CD14-positive monocyte (primary cell): ENCODE results near the gene ITGA6. TPM values are rescaled to one million over a fixed set of nuclear protein-coding genes. Genes with fewer than 3 reads are reported as not detected.

Experiments
- DNase-seq, 3 donors: peaks; one replicate each; pipeline ENCODE4 v3.0.0-alpha.2; 2011 to 2022
- H2AFZ ChIP-seq: 2 replicates; pipeline ENCODE4 v1.6.0; 2012; ENCODE audit warnings: mild to moderate bottlenecking, low read depth, low read length, inconsistent platforms; ENCODE audit not compliant: insufficient read depth, poor library complexity, severe bottlenecking
- H3K27ac ChIP-seq, 2 donors: 1 replicate in 1 of 2; 2 replicates in 1 of 2; pipeline ENCODE4 v1.5.1; 2012 to 2013; ENCODE audit warnings: low read length in 2 of 2, control low read depth in 1 of 2, inconsistent platforms in 1 of 2, low read depth in 1 of 2, mild to moderate bottlenecking in 1 of 2
- H3K27me3 ChIP-seq, 2 donors: one replicate each; pipeline versions ENCODE4 v1.6.0 to v1.6.1; 2011 to 2013; ENCODE audit warnings: low read length in 2 of 2; ENCODE audit not compliant: control insufficient read depth in 2 of 2, insufficient read depth in 2 of 2
- H3K36me3 ChIP-seq, 2 donors: replicated peaks in 1 of 2; 1 replicate in 1 of 2; 2 replicates in 1 of 2; pipeline versions ENCODE4 v1.5.1 to v1.6.1; 2012 to 2013; ENCODE audit warnings: low read length in 2 of 2, control low read depth in 1 of 2, inconsistent platforms in 1 of 2, mild to moderate bottlenecking in 1 of 2; ENCODE audit not compliant: insufficient read depth in 2 of 2, control insufficient read depth in 1 of 2
- H3K4me1 ChIP-seq, 2 donors: 1 replicate in 1 of 2; 2 replicates in 1 of 2; pipeline versions ENCODE4 v1.5.1 to v1.6.1; 2012 to 2013; ENCODE audit warnings: low read length in 2 of 2, control low read depth in 1 of 2, inconsistent platforms in 1 of 2, mild to moderate bottlenecking in 1 of 2, moderate library complexity in 1 of 2; ENCODE audit not compliant: insufficient read depth in 2 of 2, control insufficient read depth in 1 of 2
- H3K4me2 ChIP-seq: replicated peaks from 2 replicates; pipeline ENCODE3; 2012; ENCODE audit warnings: low read length, moderate library complexity, mild to moderate bottlenecking; ENCODE audit not compliant: poor library complexity, severe bottlenecking; ENCODE audit errors: extremely low read depth
- H3K4me3 ChIP-seq, 3 experiments: fragments of 200-600 bp in 1 of 3; sonication (generic) in 1 of 3; replicated peaks in 1 of 3; 1 replicate in 2 of 3; 2 replicates in 1 of 3; pipeline ENCODE4 v1.5.1; 2011 to 2013; ENCODE audit warnings: low read length in 3 of 3, mild to moderate bottlenecking in 3 of 3, control low read depth in 2 of 3, low read depth in 2 of 3, inconsistent platforms in 1 of 3, moderate library complexity in 1 of 3
- H3K79me2 ChIP-seq: 2 replicates; pipeline ENCODE4 v1.6.0; 2012; ENCODE audit warnings: mild to moderate bottlenecking, control low read depth, inconsistent platforms, low read length, moderate library complexity; ENCODE audit not compliant: insufficient read depth
- H3K9ac ChIP-seq: 2 replicates; pipeline ENCODE4 v1.6.0; 2017; ENCODE audit warnings: low read length, mild to moderate bottlenecking; ENCODE audit not compliant: insufficient read depth, poor library complexity, severe bottlenecking
- H3K9me3 ChIP-seq, 2 donors: replicated peaks in 1 of 2; 1 replicate in 1 of 2; 2 replicates in 1 of 2; pipeline versions ENCODE4 v1.5.1 to v1.6.1; 2012 to 2013; ENCODE audit warnings: low read length in 2 of 2, control low read depth in 1 of 2; ENCODE audit not compliant: control insufficient read depth in 1 of 2, insufficient read depth in 1 of 2
- H4K20me1 ChIP-seq: 2 replicates; pipeline ENCODE4 v1.6.0; 2012; ENCODE audit warnings: mild to moderate bottlenecking, low read length, control low read depth, moderate library complexity; ENCODE audit not compliant: insufficient read depth
- H3K27ac Mint-ChIP-seq, 7 donors: one replicate each; pipeline ENCODE4 v1.8.0; 2020; ENCODE audit warnings: mild to moderate bottlenecking in 7 of 7, mixed read lengths in 7 of 7, moderate library complexity in 6 of 7, inconsistent platforms in 2 of 7
- H3K27me3 Mint-ChIP-seq, 3 donors: one replicate each; pipeline ENCODE4 v1.8.0; 2021 to 2022; ENCODE audit warnings: low read depth in 3 of 3, mild to moderate bottlenecking in 3 of 3, mixed read lengths in 3 of 3, moderate library complexity in 3 of 3, inconsistent platforms in 1 of 3
- H3K36me3 Mint-ChIP-seq, 2 donors: one replicate each; pipeline ENCODE4 v1.8.0; 2020; ENCODE audit warnings: mixed read lengths in 2 of 2, inconsistent platforms in 1 of 2, mild to moderate bottlenecking in 1 of 2
- H3K4me1 Mint-ChIP-seq: one replicate; pipeline ENCODE4 v1.8.0; 2020; ENCODE audit warnings: mild to moderate bottlenecking, mixed read lengths
- H3K4me3 Mint-ChIP-seq, 2 donors: one replicate each; pipeline ENCODE4 v1.8.0; 2020; ENCODE audit warnings: mild to moderate bottlenecking in 2 of 2, mixed read lengths in 2 of 2, moderate library complexity in 1 of 2
- H3K9me3 Mint-ChIP-seq, 7 donors: one replicate each; pipeline ENCODE4 v1.8.0; 2020 to 2022; ENCODE audit warnings: mixed read lengths in 7 of 7, mild to moderate bottlenecking in 6 of 7, moderate library complexity in 6 of 7, inconsistent platforms in 2 of 7
- CTCF ChIP-seq: fragments of 200-600 bp; IDR thresholded peaks from one replicate; pipeline ENCODE4 v1.8.0; 2022; ENCODE audit warnings: antibody characterized with exemption, mild to moderate bottlenecking
- WGBS: methylation state at CpG from one replicate; pipeline ENCODE4 v1.1.5; 2013; ENCODE audit warnings: missing lambda C conversion rate; ENCODE audit not compliant: insufficient coverage; 5-methylcytosine and 5-hydroxymethylcytosine counted together
- intact Hi-C, 2 donors: fragments of 100-400 bp; cut with micrococcal nuclease; formaldehyde crosslinking; loops; one replicate each; pipeline versions ENCODE4 v1.15.0 to v1.15.1; 2023
- polyA plus RNA-seq, 3 donors: library from polyadenylated mRNA; depleted of rRNA in 1 of 3; unstranded in 2 of 3; stranded (reverse) in 1 of 3; fragments of 300-500 nt in 2 of 3; fragments of >200 nt in 1 of 3; fragmentation: Illumina TruSeq in 2 of 3; gene quantifications; 1 replicate in 2 of 3; 2 replicates in 1 of 3; pipeline ENCODE4 v1.2.3, GENCODE V29; 2012 to 2021

ITGA6 gene
- polyA plus RNA-seq, 3 donors, result 0.01 to 0.36 (median 0.20) TPM

- H3K27me3 ChIP-seq, result peaks cover 29 to 64% of the 10 kb centered on the region in 2 donors
- H2AFZ ChIP-seq, result no peak overlapping the region
- no peak overlapping the region for H3K27ac Mint-ChIP-seq
- H3K27me3 Mint-ChIP-seq, result peaks cover 14 to 37% (median 29%) of the 10 kb centered on the region in 3 donors
- H3K79me2 ChIP-seq, result no peaks in the 10 kb centered on the region
- TF ChIP-seq CTCF, result no peak
- no peaks in the 10 kb centered on the region for H3K9me3 ChIP-seq
- no peak overlapping the region for H3K4me2 ChIP-seq
- H3K9ac ChIP-seq, result no peak overlapping the region
- intact Hi-C loops, result no loop called here
- peaks cover 24% of the 10 kb centered on the region for H3K4me1 Mint-ChIP-seq
- H3K27ac ChIP-seq, result no peak overlapping the region
- H3K36me3 Mint-ChIP-seq, result peaks cover 0 to 6% of the 10 kb centered on the region in 2 donors
- H4K20me1 ChIP-seq, result no peaks in the 10 kb centered on the region
- H3K4me3 Mint-ChIP-seq, result peak overlapping the region in 1 of 2 donors; percentile 4
- H3K36me3 ChIP-seq, result no peaks in the 10 kb centered on the region
- DNase-seq, result no peak
- WGBS, result 95% methylated on average over 2 of the region's 4 CpGs
- H3K4me3 ChIP-seq, result no peak overlapping the region
- peaks cover 0 to 3% (median 0%) of the 10 kb centered on the region in 7 donors for H3K9me3 Mint-ChIP-seq
- H3K4me1 ChIP-seq, result peaks cover 16 to 23% of the 10 kb centered on the region in 2 donors
Measured at GRCh38 chr2:172435606-172435911, 8.2 kb downstream of the ITGA6 start.

GRCh38 chr2:172436889-172437288 lies 9.5 kb downstream of the ITGA6 start:
- H3K27ac ChIP-seq, result no peak overlapping the region
- H3K4me2 ChIP-seq, result no peak overlapping the region
- H4K20me1 ChIP-seq, result no peaks in the 10 kb centered on the region
- Mint-ChIP-seq H3K4me3 (no peak overlapping the region), H3K27me3 (peaks cover 8 to 33% (median 19%) of the 10 kb centered on the region in 3 donors), H3K27ac (no peak overlapping the region), H3K9me3 (peaks cover 0 to 1% (median 0%) of the 10 kb centered on the region in 7 donors), H3K4me1 (peaks cover 22% of the 10 kb centered on the region), H3K36me3 (peaks cover 0 to 6% of the 10 kb centered on the region in 2 donors)
- no peak for DNase-seq
- H3K36me3 ChIP-seq, result no peaks in the 10 kb centered on the region
- H3K9me3 ChIP-seq, result no peaks in the 10 kb centered on the region
- TF ChIP-seq CTCF, result no peak
- H3K4me3 ChIP-seq, result no peak overlapping the region
- H2AFZ ChIP-seq, result no peak overlapping the region
- WGBS, result 100% methylated on average over 1 of the region's 1 CpG
- peaks cover 16 to 23% of the 10 kb centered on the region in 2 donors for H3K4me1 ChIP-seq
- H3K79me2 ChIP-seq, result no peaks in the 10 kb centered on the region
- intact Hi-C loops, result no loop called here
- H3K27me3 ChIP-seq, result peaks cover 18 to 58% of the 10 kb centered on the region in 2 donors
- no peak overlapping the region for H3K9ac ChIP-seq
